ENCODE results near the gene C20orf173.

The C20orf173 gene

GRCh38 chr20:35506179-35506578 is 23.3 kb downstream of the C20orf173 start:
- DNase-seq = no peak

GRCh38 chr20:35504751-35505150 is 24.7 kb downstream of the C20orf173 start:
- DNase-seq = no peak

- no peak for DNase-seq
Observed at GRCh38 chr20:35503841-35504561, 25.5 kb downstream of the C20orf173 start.

GRCh38 chr20:35503281-35503680 is 26.2 kb downstream of the C20orf173 start:
- no peak for DNase-seq

- peak; percentile 75 to 84 for DNase-seq
Observed at GRCh38 chr20:35502352-35502751, 27.1 kb downstream of the C20orf173 start.

- no peak for DNase-seq
Observed at GRCh38 chr20:35499271-35499670, 30.2 kb downstream of the C20orf173 start.

GRCh38 chr20:35497780-35498189 is 31.7 kb downstream of the C20orf173 start:
- DNase-seq = no peak

GRCh38 chr20:35497320-35497719 is 32.1 kb downstream of the C20orf173 start:
- DNase-seq = no peak

GRCh38 chr20:35496481-35496880 is 33.0 kb downstream of the C20orf173 start:
- no peak for DNase-seq

- DNase-seq = no peak
Observed at GRCh38 chr20:35492352-35492751, 37.1 kb downstream of the C20orf173 start.

- DNase-seq = no peak
Observed at GRCh38 chr20:35491823-35492222, 37.6 kb downstream of the C20orf173 start.

GRCh38 chr20:35490736-35491181 is 38.7 kb downstream of the C20orf173 start:
- peak; percentile 93 to 94 for DNase-seq

- DNase-seq = no peak
Observed at GRCh38 chr20:35489717-35490116, 39.7 kb downstream of the C20orf173 start.

GRCh38 chr20:35487479-35487878 is 42.0 kb downstream of the C20orf173 start:
- no peak for DNase-seq

GRCh38 chr20:35479798-35480197 is 49.7 kb downstream of the C20orf173 start:
- no peak for DNase-seq

- DNase-seq = peak; percentile 10 to 47
Observed at GRCh38 chr20:35478804-35479472, 50.5 kb downstream of the C20orf173 start.

All from Kasumi-1 (cell line).